Umbilical cord (tissue), 2 donors: ENCODE data around the gene DHRS4L2. TPM values are rescaled to one million over a fixed set of nuclear protein-coding genes. Genes with fewer than 3 reads are reported as not detected.
"Not testable (repeated sequence)": the region's sequence is repeated elsewhere in the genome, so short reads cannot be mapped to it uniquely, and the experiment has no call there.

ENCODE experiments used
- DNase-seq: peaks from one replicate; pipeline ENCODE4 v3.0.0-alpha.2; 2015; ENCODE audit warnings: low spot score
- total RNA-seq: library from RNA; depleted of rRNA; stranded (reverse); fragments of >200 nt; gene quantifications from one replicate; pipeline ENCODE4 v1.2.3, GENCODE V29; 2014; ENCODE audit warnings: low replicate concordance; ENCODE audit not compliant: insufficient read depth

The DHRS4L2 gene
- total RNA-seq: 13.2 TPM

DNA sequence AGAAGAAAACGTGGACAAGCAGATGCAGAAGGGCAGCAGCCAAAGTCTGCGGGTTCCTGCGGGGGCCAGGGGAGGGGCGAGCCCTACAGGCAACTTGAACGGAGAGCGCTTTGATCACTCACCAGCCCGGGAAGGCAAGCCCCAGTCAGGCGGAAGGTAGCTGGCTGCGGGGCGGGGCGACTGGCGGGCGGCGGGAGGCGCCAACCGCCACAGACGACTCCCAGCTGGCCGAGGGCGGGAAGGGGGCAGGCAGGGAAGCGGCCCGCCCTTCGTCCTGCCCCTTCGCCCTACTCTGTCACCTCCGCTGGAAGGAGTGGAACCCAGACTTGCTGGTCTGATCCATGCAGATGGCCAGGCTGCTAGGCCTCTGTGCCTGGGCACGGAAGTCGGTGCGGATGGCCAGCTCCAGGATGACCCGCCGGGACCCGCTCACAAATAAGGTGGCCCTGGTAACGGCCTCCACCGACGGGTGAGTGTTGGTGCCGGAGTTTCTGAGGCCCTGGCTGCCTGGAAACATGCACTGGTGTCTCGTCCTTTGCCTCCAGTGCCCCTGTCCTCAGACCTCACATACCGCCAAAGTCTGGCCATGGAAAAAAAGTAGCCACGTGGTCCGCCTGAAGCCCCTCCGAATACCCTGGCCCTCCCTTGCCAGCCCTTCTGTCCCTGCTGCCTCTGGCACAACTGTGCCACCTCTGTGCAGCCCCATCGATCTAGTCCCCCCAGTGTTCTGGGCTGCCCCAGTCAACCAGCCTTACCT, at the start of gene DHRS4L2:
TSS of gene DHRS4L2 (plus strand) at position 323 of the 757 bp plus-strand sequence. CDS start at position 342, 19 bp downstream.
- peak; percentile 91 for DNase-seq

DNA sequence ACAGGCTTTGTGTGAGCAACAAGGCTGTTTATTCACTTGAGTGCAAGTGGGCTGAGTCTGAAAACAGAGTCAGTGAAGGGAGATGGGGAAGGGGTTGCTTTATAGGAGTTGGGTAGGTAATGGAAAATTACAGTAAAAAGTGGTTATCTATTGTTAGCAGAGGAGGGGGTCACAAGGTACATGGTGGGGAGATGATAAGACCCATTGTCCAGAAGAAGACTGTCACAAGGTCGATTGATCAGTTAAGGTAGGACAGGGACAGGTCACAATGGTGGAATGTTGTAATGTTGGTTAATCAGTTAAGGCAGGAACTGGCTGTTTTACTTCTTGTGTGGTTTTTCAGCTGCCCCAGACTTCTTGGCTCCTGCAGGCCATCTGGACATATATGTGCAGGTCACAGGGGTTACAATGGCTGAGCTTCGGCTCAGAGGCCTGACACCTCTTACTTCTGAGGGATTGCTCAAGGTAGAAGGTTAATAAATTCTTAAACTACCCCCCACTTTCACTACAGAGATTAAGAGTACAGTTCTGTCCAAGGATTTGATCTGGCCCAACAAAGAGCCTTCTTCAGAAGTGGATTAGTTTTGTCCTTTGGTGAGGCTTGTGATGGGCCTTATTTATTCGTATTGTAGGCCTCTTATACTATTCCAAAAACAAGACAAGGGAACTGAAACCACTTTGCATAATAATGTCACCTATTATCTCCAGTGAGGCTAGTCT, 49.0 kb upstream of the DHRS4L2 start:
- no peak for DNase-seq

DNA sequence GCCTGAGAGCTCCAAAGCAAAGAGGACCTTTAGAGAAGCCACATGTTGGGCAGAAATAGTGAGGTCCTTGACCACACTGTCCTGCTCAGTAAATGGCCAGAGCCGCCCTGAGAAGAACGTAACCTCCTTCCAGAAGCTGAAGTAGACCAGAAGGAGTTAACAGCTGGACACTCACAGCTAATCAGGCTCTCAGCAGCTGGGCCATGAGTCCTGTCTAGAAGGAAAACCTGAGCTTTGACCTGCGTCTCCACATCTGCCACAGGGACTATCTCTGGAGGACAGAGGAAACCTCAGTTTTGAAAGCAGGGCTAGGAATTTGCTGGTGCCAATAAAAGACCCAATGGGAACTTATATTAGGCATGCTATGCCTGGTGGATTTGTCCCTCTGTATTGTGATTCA, 47.5 kb upstream of the DHRS4L2 start:
- no peak for DNase-seq

DNA sequence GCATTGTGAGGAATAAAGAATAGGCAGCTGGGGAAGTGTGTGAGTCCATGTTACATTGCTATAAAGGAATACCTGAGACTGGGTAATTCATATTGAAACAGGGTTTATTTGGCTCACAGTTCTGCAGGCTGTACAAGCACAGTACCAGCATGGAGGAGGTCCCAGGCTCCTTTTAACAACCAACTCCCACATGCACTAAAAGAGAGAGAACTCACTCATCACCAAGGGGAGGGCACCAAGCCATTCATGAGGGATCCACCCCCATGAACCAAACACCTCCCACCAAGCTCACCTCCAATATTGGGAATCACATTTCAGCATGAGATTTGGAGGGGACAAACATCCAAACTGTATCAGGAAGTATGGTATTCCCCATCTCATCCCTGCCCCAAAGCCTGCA, 47.1 kb upstream of the DHRS4L2 start:
- no peak for DNase-seq

DNA sequence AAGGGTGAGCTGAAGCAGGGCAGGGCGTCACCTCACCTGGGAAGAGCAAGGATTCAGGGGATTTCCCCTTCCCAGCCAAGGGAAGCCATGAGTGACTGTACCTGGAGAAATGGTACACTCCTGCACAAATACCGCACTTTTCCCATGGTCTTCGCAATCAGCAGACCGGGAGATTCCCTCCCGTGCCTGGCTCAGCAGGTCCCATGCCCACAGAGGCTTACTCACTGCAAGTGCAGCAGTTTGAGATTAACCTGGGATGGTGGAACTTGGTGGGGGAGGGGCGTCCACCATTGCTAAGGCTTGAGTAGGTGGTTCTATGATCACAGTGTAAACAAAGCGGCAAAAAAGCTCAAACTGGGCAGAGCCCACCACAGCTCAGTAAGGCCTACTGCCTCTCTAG, 46.1 kb upstream of the DHRS4L2 start:
- no peak for DNase-seq

- not testable (repeated sequence) for DNase-seq
These were observed 39.7 kb upstream of the DHRS4L2 start for GRCh38 chr14:23949069-23949468.

DNA sequence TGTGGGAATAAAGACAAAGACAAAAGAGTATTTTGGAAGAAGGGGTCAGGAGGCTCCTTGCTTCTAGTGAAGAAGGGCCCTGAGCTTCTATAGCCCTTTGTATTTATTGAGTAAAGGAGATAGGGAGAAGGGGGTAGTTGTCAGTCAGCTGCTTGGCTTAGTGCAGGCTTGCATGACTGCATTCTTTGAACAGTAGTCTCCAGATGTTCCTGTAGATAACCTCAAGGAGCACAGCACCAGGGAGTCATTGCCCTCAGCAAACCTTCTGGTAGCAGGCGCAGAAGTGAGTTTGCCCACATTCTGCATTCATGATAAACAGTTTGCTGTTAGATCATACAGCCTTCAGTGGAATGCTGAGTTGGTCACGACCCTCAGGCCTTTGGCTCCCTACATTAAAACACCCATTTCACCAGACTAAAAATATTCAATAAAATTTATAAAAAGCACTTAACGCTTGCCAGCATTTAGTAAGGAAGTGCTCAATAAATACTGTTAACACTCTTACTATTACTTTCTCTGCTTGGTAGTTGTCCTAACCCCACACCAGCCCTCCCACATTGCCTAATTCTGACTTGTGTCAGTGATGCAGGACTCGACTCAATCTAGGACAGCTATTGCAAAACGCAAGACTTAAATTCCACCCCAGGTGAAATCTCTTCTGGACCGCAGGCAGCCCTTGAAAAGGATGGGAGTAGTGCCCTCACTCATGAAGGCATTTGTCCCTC, 38.2 kb upstream of the DHRS4L2 start:
- no peak for DNase-seq

DNA sequence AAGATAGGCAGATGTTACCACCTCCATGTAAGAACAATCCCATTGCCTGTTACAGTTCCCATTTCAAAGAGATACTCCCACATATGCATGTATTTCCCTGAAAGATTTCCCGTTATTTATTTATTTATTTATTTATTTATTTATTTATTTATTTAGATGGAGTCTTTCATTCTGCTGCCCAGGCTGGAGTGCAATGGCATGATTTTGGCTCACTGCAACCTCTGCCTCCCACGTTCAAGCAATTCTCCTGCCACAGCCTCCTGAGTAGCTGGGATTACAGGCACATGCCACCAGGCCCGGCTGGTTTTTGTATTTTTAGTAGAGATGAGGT, 37.6 kb upstream of the DHRS4L2 start:
- not testable (repeated sequence) for DNase-seq

- no peak for DNase-seq
These were observed 37.0 kb upstream of the DHRS4L2 start for GRCh38 chr14:23951590-23952201.

DNA sequence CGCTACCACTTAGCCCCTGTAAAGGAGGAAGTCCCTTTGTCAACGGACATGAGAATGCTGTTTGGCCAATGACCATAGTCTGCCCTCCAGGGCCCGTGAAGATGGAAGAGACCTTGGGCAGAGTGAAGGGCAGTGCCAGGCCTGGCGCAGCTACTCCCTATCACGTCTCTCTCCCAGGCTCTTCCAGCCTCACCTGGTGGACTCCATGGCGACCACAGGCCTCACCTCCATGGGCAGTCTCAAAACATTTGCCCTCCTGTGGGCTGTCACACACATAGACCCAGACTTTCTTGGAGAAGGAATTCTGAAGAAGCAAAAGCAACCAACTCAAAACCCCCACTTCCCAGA, 35.6 kb upstream of the DHRS4L2 start:
- DNase-seq: not testable (repeated sequence)

DNA sequence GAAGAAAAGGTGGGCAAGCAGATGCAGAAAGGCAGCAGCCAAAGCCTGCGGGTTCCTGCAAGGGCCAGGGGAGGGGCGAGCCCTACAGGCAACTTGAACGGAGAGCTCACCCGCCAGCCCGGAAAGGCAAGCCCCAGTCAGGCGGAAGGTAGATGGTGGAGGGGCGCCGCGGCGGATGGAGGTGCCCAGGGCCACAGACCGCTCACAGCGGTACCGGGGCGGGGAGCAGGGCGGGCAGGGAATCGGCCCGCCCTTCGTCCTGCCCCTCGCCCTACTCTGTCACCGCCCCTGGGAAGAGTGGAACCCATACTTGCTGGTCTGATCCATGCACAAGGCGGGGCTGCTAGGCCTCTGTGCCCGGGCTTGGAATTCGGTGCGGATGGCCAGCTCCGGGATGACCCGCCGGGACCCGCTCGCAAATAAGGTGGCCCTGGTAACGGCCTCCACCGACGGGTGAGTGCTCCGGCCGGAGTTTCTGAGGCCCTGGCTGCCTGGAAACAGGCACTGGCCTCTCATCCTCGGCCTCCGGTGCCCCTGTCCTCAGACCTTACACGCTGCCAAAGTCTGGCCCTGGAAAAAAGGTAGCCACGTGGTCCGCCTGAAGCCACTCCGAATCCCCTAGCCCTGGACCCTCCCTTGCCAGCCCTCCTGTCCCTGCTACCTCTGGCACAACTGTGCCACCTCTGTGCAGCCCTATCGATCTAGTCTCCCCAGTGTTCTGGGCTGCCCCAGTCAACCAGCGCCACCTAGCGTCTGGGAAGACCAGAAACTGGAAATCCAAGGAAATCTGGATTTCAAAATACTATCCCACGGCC, 35.1 kb upstream of the DHRS4L2 start, which contains the start of gene DHRS4:
TSS of gene DHRS4 (plus strand) at position 307 of the 815 bp plus-strand sequence. CDS start at position 326, 19 bp downstream.
- DNase-seq: peak; percentile 93

GRCh38 chr14:23954279-23954614, 34.5 kb upstream of the DHRS4L2 start:
- not testable (repeated sequence) for DNase-seq

DNA sequence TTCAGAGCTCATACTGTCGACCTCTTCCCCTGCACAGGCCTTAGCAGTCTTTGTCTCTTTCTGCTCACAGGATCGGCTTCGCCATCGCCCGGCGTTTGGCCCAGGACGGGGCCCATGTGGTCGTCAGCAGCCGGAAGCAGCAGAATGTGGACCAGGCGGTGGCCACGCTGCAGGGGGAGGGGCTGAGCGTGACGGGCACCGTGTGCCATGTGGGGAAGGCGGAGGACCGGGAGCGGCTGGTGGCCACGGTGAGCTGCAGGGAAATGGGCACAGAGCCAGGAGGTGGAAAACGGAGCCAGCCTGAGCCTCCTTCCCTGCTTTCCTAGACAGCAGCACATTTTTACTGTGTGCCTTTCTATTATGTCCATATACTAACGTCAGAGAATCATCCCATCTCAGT, 33.8 kb upstream of the DHRS4L2 start:
- not testable (repeated sequence) for DNase-seq

GRCh38 chr14:23955811-23956210, 32.9 kb upstream of the DHRS4L2 start:
- DNase-seq: not testable (repeated sequence)

- not testable (repeated sequence) for DNase-seq
These were observed 30.7 kb upstream of the DHRS4L2 start for GRCh38 chr14:23957913-23958569.

GRCh38 chr14:23960899-23961298, 27.8 kb upstream of the DHRS4L2 start:
- not testable (repeated sequence) for DNase-seq

GRCh38 chr14:23961704-23962103, 27.0 kb upstream of the DHRS4L2 start:
- DNase-seq: not testable (repeated sequence)

DNA sequence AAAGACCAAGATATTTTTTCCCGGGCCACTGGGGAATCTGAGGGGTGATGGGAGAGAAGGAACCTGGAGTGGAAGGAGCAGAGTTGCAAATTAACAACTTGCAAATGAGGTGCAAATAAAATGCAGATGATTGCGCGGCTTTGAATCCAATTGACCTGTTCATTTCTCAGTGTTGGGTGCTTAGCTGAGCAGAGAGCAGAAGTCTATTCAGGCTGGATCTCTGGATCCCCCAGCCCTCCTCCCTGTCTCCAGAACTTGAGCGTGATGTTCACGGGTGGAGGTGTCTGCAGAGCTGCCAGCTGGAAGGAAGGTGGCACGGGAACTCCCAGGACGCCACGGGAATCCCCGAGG, 19.6 kb upstream of the DHRS4L2 start:
- DNase-seq: not testable (repeated sequence)

- DNase-seq: not testable (repeated sequence)
These were observed 19.0 kb upstream of the DHRS4L2 start for GRCh38 chr14:23969481-23970282.

DNA sequence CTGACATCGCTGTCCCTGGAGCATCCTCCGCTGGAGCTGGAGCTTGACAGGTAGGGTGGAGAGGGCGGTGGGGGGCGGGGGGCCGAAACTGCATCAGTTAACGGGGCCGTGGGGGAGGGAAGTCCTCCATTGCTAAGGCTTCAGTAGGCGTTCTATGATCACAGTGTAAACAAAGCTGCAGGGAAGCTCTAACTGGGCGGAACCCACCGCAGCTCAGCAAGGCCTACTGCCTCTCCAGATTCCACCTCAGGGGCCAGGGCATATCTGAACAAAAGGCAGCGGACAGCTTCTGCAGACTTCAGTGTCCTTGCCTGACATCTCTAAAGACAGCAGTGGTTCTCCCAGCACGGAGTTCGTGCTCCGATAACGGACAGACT, 18.5 kb upstream of the DHRS4L2 start:
- DNase-seq: not testable (repeated sequence)
